B cell (primary cell): ENCODE measurements around the gene CLDN6.

Experiments used
- CTCF ChIP-seq: fragments of 200-600 bp; IDR thresholded peaks from one replicate; pipeline ENCODE4 v1.8.0; 2022; ENCODE audit warnings: antibody characterized with exemption, mild to moderate bottlenecking
- EZH2 ChIP-seq: IDR thresholded peaks from 2 replicates; pipeline ENCODE4 v1.6.1; 2012; ENCODE audit warnings: borderline replicate concordance, low read depth, mild to moderate bottlenecking, moderate library complexity, low read length; ENCODE audit not compliant: insufficient read depth, poor library complexity, severe bottlenecking

GRCh38 chr16:3038896-3039295, 20.9 kb upstream of the CLDN6 start:
- TF ChIP-seq CTCF = no peak
- no peak for TF ChIP-seq EZH2
